Erythroblast (primary cell): Measurements from ENCODE around the gene HLA-DQA2.
"Not testable (repeated sequence)": the region's sequence is repeated elsewhere in the genome, so short reads cannot be mapped to it uniquely, and the experiment has no call there.

Experiments
- DNase-seq, 2 experiments: peaks; one replicate each; lab custom pipeline; 2025; lab: John Stamatoyannopoulos, UW
- GATA1 ChIP-seq: IDR thresholded peaks from 2 replicates; pipeline ENCODE4 v1.6.1; 2011; ENCODE audit warnings: low read depth, mild to moderate bottlenecking, control low read depth, low read length, moderate library complexity
- POLR2A ChIP-seq: IDR thresholded peaks from 2 replicates; pipeline ENCODE4 v1.6.1; 2011; ENCODE audit warnings: mild to moderate bottlenecking, low read length

HLA-DQA2 gene

GRCh38 chr6:32741031-32741960, at the start of gene HLA-DQA2:
HLA-DQA2 (plus strand) TSS chr6:32741391; CDS start chr6:32741444, 53 bp downstream.
- TF ChIP-seq GATA1 (no peak), POLR2A (no peak)
- DNase-seq = no peak

GRCh38 chr6:32692019-32692418, 49.2 kb upstream of the HLA-DQA2 start:
- peak in 1 of 2 experiments; percentile 7 for DNase-seq
- TF ChIP-seq POLR2A (no peak), GATA1 (no peak)

- DNase-seq = no peak
- TF ChIP-seq POLR2A (no peak), GATA1 (no peak)
Measured at GRCh38 chr6:32697031-32697430, 44.2 kb upstream of the HLA-DQA2 start.

GRCh38 chr6:32700391-32701040, 40.7 kb upstream of the HLA-DQA2 start:
- peak; percentile 27 to 68 for DNase-seq
- no peak for TF ChIP-seq POLR2A
- TF ChIP-seq GATA1 = no peak

GRCh38 chr6:32703347-32703746, 37.8 kb upstream of the HLA-DQA2 start:
- DNase-seq = no peak
- TF ChIP-seq GATA1 = no peak
- TF ChIP-seq POLR2A = no peak

GRCh38 chr6:32705164-32705563, 36.0 kb upstream of the HLA-DQA2 start:
- DNase-seq = not testable (repeated sequence)

GRCh38 chr6:32709625-32710024, 31.6 kb upstream of the HLA-DQA2 start:
- TF ChIP-seq GATA1 = no peak
- no peak for TF ChIP-seq POLR2A
- no peak for DNase-seq

- no peak for DNase-seq
- TF ChIP-seq GATA1 (no peak), POLR2A (no peak)
Measured at GRCh38 chr6:32713241-32713640, 27.9 kb upstream of the HLA-DQA2 start.

- TF ChIP-seq GATA1 = no peak
- no peak for TF ChIP-seq POLR2A
- DNase-seq = no peak
Measured at GRCh38 chr6:32716396-32716795, 24.8 kb upstream of the HLA-DQA2 start.

GRCh38 chr6:32718879-32719278, 22.3 kb upstream of the HLA-DQA2 start:
- no peak for TF ChIP-seq POLR2A
- no peak for TF ChIP-seq GATA1
- no peak for DNase-seq

GRCh38 chr6:32738126-32738525, 3.1 kb upstream of the HLA-DQA2 start:
- TF ChIP-seq GATA1 (no peak), POLR2A (no peak)
- DNase-seq = no peak

- TF ChIP-seq POLR2A (no peak), GATA1 (no peak)
- no peak for DNase-seq
Measured at GRCh38 chr6:32742374-32742773, 1.2 kb downstream of the HLA-DQA2 start.

GRCh38 chr6:32744776-32745175, 3.6 kb downstream of the HLA-DQA2 start:
- TF ChIP-seq GATA1 (no peak), POLR2A (no peak)
- no peak for DNase-seq

- DNase-seq = not testable (repeated sequence)
Measured at GRCh38 chr6:32745649-32746048, 4.5 kb downstream of the HLA-DQA2 start.
